DMS53 treated with DMSO at 0.1 percent for 48 hours (cell line): ENCODE measurements around the gene SIL1.

ENCODE experiments used
- DNase-seq: peaks from one replicate; lab custom pipeline; 2025; ENCODE audit not compliant: unreplicated experiment; lab: John Stamatoyannopoulos, UW

Gene SIL1

DNA sequence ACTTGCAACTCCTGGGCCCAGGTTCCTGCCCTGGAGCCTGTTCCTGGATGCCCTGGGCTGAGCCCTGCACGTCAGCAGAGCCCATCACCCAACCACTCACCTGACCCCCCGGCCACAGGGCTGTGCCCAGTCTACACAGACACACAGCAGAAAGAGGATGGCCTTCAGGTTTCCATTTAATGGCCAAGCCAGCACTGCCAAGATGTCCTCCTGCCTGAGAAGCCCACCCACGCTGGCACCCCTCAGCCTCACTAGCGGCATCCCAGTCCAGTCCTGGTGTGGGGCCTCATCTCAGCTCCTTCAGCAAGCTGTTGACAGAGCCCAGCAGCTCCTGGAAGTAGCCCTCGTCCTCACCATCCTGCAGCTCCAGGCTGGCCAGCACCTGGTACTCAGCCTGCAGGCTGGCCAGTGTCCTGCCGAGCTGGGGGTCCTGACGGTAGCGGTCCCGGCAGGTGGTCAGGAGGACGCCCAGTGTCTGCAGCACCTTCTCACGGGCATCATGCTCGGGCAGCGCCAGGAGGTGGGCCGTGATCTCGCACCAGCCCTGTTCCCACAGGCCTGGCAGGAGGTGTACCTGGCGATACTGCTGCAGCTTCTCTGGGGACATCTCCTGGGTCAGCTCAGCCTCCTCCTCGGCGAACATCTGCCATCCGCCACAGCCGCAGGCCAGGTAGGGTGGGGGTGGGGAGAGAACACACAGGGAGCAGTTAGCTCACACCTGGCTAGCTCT lies 251.2 kb downstream of the SIL1 start:
- no peak for DNase-seq

DNA sequence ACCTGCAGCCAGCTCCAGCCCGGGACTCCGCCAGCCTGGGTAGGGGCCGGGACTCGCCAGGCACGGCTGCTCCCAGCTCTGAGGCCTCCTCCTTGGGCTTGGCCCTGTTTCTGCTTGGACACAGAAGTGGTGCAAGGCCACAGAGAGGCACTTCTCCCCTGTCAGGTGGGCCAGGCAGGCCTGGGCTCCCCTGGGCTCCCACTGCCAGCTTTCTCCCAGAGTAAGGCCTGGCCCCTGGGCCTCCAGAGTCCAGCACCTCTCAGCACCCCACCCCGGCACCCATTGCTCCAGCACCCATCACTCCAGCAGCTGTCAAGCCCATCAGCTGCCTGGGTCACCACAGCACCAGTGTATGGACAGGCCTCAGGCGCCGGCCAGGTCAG lies 251.9 kb downstream of the SIL1 start:
- no peak for DNase-seq

DNA sequence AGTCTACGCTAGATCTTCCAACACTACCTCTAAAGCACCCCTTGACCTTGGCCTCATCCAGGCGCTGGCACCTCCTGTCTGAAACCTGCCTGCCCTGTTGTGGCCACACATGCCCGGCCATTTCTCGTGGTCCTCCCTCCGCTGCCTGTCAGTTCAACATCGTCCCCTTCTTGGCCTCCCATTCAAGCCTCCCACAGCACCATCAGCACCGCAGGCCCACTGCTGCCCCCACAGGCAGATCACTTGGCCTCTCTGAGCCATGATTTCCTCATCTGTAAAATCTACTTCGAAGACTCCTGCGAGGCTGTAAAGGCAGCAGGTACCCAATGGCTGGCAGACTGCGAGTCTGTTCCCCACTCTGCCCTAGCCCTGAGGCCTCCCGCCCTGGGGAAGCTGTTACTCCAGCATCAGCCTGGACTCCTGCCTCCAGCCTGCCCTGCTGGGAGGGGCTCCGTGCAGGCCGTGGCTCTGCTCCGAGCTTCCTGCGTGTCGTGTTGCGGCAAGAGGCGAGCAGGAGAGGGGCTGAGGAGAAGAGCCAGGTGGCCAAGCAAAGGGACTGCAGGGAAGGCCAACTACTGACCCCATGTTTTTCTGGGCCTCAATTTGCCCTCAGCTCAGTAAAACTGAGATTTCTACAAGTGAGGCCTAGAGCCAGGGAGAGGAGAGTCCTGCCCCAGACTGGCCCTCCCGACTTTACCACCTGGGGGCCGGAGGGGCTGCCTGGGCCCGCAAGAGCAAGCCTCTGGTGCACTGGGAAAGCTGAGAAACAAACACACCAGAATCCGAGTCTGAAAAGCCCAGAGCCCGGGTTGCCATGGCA lies 252.5 kb downstream of the SIL1 start:
- no peak for DNase-seq

DNA sequence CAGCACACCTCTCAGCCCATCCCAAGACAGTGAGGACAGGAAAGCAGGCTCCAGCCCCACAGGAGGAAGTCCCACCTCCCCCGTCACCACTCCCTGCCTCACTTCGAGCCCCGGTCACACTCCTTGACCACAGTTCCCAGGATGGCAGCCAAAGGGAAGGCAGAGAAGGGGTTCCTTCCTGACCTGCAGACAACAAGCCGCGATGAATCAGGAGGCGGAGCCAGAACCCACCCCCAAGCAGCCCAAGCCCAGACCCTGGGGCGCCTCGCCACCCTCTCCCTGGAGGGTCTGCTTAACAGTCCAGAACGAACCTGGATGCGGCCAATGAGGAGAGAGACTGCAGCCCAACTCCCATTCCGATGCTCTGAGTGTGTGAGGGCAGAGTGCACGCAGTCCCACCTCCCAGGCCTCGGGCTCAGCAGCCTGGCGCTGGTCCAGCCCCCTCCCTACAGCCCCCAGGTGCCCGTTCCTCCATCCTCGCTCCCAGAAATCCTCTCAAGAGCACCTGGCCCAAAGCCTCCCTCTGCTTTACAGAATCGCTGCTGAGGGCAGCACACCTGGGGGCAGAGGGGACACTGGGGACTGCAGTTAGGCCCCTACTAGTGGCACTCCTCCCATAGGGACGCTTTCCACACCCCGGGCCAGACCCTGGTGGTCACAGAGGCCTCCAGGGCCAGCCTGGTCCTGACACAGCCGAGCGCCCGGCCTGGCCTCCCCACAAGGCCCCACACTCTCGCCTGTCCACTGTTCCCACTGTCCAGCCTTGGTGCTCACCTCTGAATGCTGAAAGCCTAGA lies 253.4 kb downstream of the SIL1 start:
- DNase-seq, result no peak

DNA sequence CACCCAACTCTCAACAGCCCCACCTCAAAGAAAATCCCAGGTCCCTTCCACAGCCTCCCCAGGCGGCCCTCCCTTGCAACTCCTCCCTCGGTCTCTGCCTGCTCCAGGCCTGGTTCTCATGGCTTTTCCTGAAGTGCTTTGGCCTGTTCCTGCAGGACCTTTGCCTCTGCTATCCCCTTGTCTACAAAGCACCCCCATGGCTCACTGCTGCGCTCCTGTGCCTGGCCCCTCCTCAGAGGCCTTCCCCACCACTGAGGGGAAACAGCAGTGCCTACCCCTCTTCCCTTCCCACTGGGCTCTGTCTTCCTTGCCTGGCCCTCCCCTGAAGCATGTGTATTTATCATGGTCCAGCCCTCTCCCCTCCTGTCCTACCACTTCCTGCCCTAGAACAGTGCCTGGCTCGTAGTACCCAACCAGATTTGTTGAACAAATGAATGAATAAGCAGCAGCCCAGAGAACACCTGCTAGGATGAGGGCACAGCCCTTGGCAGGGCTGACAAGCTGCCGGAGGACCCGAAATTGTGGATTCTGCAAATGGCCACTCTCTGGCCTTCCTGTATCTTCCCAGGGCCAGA lies 254.5 kb downstream of the SIL1 start:
- DNase-seq, result no peak

DNA sequence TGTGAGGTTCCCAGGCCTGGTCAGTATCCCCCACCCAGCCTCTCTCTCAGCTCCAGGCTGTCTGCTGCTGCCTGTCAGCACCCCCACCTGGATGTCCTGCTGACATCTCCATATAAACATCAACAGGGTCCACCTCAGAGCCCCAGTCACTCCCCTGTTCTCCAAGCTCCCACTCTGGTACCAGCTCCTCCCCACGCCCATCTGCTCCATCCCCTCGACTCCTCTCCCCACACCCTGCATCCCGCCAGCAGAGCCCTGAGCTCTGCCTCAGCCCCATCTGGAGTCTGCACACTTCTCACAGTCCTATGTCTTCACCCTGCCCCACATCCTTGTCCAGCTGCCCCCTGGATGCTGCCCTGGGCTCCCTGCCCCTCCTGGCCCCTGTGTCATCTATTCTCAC lies 255.3 kb downstream of the SIL1 start:
- DNase-seq, result no peak

DNA sequence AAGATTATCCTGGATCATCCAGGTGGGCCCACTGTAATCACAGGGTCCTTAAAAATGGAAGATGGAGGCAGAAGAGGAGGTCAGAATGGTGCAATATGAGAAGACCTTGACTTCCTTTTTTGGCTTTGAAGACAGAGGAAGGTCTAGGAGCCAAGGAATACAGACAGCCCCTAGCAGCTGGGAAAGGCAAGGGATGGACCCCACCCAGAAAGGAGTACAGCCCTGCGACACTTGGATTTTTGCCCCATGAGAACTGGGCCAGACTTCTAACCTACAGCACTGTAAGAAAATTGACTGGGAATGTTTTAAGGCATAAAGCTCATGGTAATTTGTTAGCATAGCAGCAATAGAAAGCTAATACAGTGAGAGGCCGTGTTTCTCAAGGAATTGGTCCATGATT lies 256.1 kb downstream of the SIL1 start:
- no peak for DNase-seq

DNA sequence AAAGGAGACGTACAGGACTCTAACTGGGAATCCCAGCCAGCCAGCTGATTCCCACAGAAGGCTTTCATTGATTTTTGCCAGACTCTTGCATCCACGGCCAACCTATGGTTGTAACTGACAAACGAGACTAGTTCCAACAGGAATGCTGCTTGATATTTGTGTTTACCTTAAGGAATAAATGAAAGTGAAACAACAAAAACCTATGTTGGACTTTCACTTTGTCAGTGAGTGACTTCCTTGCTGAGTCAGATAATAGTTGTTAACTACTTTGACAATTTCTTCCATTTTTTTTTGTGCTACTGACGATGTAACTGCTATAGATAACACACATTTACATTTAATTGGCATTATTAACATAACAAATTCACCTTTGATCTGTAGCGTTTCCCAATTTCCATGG lies 259.6 kb downstream of the SIL1 start:
- DNase-seq, result no peak

DNA sequence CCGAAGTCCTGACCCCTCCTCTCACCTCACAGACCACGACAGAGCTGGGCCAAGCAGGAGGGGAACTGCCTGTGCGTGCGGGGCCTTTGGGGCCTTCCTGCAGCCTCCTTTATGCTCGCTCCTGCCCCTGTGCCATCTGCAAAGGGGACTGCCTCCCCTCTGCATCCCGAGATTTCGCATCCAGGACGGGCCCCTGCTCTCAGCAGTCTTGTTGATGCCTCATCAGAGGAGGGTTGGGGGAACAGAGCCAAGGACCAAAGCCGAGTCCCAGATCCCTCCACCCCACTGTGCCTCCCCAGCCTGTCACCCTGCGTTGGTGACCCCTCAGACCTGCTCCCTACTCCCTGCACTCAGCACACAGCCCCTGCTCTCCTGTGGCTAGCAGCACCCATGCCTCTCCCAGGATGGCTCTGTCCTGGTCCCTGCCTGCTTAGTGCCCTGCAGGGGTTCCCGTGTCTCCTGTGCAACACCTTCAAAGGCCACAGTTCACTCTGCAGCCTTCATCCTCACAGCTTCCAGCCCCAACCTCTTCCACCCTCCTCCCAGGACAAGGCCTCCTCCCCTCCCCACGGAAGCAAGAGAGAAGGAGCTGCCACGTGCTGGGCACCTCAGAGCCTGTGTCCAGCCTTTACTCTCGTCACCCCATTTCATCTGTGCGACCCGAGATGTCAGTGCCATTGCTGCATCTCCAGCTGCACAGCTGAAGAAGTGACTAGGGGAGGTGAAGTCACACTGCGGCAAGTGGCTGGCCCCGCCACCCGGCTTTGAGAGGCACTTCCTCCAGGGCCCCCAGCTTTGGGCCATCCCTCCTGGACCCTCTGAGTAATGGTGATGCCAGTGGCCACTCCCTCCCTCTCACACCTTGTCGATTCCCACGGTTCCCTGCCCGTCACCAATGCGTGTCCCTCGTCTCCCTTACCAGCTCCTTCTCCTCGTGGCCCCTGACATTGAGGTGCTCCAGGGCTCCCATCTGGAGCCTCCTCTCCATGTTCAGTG lies 260.5 kb downstream of the SIL1 start:
- no peak for DNase-seq

DNA sequence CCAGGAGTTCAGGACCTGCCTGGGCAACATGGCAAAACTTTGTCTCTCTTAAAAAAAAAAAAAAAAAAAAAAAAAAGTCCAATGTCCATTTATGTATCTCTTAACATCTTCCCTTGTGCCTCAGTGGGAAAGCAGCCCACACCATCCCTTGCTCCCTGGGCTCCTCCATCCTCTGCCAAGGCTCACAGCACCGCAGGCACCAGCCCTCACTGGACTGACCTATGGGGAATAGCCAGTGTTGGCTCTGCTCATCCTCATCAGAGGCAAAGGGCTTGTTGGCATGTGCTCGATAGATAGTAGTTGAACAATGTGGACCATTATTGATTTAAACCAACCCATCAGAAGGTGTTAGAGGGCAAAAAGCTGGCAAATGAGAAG lies 261.2 kb downstream of the SIL1 start:
- no peak for DNase-seq

DNA sequence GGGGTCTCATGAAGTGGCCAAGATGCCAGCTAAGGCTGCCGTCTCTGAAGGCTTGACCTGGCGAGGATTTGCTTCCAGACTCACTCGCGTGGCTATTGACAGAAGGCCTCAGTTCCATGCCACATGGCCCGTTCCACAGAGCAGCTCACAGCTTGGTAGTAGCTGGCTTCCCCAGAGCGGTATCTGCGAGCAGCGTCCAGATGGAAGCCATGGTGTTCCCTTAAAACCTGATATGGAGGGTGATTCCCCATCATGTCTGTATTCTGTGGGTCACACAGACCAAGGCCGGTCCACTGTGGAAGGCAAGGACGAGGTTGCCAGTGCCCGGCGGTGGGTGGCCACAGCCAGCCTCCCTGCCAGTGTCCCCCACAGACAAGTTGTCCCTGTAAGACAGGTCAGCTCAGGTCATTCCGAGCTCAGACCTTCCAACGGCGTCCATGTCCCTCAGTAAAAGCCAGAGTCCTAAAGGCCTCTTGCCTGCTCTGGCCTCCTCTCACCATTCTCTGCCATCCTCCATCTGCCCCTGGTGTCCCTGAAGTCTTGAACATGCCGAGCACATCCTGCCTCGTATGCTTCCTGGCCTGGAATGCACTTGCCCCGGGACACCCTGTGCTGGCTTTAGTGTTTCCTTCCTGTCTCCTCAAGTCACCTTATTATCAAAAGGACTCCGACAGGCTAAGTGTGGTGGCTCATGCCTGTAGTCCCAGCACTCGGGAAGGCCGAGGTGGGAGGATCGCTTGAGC lies 261.8 kb downstream of the SIL1 start:
- no peak for DNase-seq

DNA sequence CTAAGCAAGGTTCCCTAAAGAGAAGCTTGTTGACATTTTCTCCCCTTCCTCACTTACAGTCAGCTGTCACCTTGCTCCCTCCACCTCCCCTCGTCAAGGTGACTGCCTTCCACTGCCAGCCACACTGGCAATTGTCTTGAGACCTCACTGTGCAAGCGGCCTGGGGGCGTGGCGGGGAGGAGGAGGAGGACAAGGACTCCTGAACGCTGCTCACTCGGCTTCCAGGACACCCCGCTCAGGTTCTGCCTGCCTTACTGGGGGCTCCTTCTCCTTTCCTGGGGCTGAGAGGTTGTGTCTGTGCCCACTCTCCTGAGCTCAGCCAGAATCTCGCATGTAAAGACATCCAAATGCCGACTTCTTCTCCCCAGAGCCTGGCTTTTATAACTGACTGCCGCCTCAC lies 262.7 kb downstream of the SIL1 start:
- no peak for DNase-seq

DNA sequence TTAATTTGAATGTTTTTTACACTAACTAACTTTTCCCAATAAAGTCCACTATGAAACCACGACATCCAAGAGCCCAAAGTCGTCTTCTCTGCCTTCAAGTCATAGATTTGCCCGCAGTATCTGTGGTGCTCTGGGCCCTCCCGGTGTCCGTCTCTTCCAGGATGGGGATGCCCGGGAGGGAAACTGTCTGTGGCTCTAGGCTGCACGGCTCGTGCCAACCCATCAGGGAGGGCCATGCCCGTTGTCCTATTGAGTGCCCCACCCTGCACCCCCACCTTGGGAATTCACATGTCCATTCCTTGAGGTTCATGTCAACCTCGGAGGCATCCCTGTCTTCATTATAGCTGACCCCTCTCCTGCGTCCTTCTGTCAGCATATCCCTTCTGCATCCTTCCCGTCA lies 263.2 kb downstream of the SIL1 start:
- no peak for DNase-seq

DNA sequence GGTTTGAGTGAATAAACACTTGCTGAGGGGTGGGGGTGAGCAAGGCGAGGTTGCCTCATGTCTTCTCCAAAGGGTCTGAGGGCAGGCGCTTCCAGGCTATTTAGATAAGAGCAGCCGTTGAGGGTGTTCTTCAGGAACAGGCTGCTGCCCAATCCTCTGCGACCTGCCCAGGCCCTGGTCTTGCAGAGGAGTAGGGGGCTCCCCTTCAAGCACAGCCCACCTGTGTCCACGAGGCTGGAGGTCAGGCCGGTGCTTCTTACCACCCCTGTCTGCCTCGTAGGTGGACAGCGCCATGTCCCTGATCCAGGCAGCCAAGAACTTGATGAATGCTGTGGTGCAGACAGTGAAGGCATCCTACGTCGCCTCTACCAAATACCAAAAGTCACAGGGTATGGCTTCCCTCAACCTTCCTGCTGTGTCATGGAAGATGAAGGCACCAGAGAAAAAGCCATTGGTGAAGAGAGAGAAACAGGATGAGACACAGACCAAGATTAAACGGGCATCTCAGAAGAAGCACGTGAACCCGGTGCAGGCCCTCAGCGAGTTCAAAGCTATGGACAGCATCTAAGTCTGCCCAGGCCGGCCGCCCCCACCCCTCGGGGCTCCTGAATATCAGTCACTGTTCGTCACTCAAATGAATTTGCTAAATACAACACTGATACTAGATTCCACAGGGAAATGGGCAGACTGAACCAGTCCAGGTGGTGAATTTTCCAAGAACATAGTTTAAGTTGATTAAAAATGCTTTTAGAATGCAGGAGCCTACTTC lies 264.5 kb downstream of the SIL1 start:
- no peak for DNase-seq

DNA sequence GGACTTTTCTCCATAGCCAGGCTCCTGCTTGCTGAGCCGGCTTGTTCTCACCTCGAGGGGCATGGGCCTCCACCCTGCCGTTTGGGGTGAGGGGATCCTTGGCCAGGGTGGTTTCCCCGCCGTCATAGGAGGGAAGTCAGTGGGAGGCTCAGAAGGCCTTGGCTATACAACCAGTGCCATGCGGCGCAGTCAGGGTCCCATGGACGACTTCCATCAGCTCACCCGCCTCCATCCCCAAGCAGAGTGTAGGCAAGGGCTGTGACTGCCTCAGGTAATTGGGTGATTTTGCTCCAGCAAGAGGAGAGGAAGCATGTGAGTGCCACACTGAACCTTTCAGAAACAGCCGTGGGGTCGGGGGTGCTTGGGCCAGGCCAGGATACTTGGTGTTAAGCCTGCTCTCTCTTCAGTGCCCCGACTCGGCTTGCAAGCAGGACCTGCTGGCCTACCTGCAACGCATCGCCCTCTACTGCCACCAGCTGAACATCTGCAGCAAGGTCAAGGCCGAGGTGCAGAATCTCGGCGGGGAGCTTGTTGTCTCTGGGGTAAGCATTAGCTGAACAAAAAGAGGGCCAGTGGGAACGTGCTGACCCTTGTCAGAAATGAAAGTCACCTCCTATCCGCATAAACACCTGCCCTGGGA lies 265.9 kb downstream of the SIL1 start:
- no peak for DNase-seq

DNA sequence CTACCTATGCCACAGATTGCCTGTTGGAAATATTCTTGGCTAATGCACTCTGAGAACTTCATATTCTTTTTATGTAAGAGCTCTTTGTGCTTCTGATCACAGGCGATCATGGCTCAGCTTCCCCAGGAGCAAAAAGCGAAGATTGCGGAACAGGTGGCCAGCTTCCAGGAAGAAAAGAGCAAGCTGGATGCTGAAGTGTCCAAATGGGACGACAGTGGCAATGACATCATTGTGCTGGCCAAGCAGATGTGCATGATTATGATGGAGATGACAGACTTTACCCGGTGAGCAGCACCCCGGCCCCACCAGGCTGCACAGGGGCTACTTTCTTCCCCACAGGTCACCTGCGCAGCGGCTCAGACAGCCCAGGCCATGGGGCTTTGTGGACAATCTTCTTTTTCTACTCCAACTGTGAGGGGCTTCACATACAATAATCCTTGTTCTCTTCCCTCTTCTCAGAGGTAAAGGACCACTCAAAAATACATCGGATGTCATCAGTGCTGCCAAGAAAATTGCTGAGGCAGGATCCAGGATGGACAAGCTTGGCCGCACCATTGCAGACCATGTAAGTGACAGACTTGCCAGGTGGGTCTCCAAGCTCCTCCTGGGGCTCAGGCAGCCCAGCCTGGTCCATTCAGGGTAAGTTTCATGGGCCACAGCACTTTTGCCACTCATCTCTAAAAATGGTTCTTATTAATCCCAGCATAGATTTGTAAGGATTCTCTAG lies 267.6 kb downstream of the SIL1 start:
- DNase-seq, result no peak

DNA sequence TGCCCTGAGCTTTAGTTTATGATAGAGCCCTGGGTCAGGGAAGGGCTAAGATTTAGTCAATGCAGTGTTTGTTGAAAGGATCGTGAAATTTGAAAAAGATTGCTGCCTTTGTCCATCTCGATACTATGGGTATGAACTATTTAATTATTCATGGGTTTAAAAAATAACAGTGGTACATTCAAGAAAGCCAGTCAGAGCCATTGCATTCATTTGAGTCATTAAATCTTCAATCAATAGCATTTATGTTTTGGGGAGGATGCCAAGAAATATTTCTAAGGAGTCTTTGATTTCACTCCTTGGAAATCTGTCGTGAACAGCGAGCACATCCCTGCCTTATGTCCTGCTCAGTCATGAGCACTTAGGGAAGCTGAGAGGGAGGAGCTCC lies 268.6 kb downstream of the SIL1 start:
- DNase-seq, result no peak

DNA sequence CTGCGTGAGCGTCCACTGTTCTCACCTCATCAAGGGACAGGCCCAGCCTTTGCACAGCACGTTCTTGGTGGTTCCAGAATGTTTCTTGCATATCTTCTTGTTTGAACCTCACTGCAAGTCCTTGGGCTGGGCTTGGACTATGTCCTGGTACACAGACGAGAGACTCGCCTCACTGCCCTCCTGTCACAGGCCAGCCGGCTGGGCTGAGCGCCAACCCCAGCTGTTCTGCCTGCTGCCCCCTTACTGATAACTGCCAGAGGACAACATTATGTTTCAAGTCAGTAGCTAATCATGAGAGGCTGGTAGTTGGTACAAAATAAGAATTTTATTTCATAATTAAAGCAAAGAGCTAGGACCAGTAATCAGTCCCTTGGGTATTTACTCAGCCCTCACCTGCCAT lies 270.2 kb downstream of the SIL1 start:
- no peak for DNase-seq
